Glutamatergic neuron (in vitro differentiated cells): ENCODE measurements around the gene ATP1A2. TPM values are rescaled to one million over a fixed set of nuclear protein-coding genes. Genes with fewer than 3 reads are reported as not detected.
A peak's percentile ranks its signal among the peaks of the same experiment; 100 is the strongest.

Experiments
- DNase-seq: peaks from one replicate; pipeline ENCODE4 v3.0.0; 2022
- H3K27ac Mint-ChIP-seq: one replicate; pipeline ENCODE4 v1.8.0; 2020; ENCODE audit warnings: mild to moderate bottlenecking, mixed read lengths, inconsistent platforms; ENCODE audit not compliant: unreplicated experiment
- H3K27me3 Mint-ChIP-seq: one replicate; pipeline ENCODE4 v1.8.0; 2020; ENCODE audit warnings: mild to moderate bottlenecking, moderate library complexity, mixed read lengths, inconsistent platforms; ENCODE audit not compliant: unreplicated experiment
- H3K36me3 Mint-ChIP-seq: one replicate; pipeline ENCODE4 v1.8.0; 2020; ENCODE audit warnings: mild to moderate bottlenecking, mixed read lengths, inconsistent platforms; ENCODE audit not compliant: unreplicated experiment
- H3K4me1 Mint-ChIP-seq: one replicate; pipeline ENCODE4 v1.8.0; 2020; ENCODE audit warnings: mild to moderate bottlenecking, low read depth, mixed read lengths, inconsistent platforms; ENCODE audit not compliant: unreplicated experiment
- H3K4me3 Mint-ChIP-seq: one replicate; pipeline ENCODE4 v1.8.0; 2020; ENCODE audit warnings: mild to moderate bottlenecking, mixed read lengths, inconsistent platforms; ENCODE audit not compliant: unreplicated experiment
- H3K9me3 Mint-ChIP-seq: one replicate; pipeline ENCODE4 v1.8.0; 2020; ENCODE audit warnings: mild to moderate bottlenecking, moderate library complexity, mixed read lengths, inconsistent platforms; ENCODE audit not compliant: unreplicated experiment
- CTCF ChIP-seq: fragments of 200-600 bp; sonication (generic); IDR thresholded peaks from one replicate; pipeline ENCODE4 v1.5.0; 2021; ENCODE audit not compliant: partially characterized antibody, unreplicated experiment
- total RNA-seq: library from RNA; stranded (reverse); fragmentation: NEBNext Ultra II Directional; extraction: Animal tissue kit (Norgen Biotek cat#: 25700); gene quantifications from one replicate; pipeline ENCODE4 v1.2.1, GENCODE V29; 2021; ENCODE audit not compliant: unreplicated experiment

Gene ATP1A2
- total RNA-seq, 1 donor from 2014 or later = not detected

- peaks cover 15% of the 10 kb centered on the region for H3K4me1 Mint-ChIP-seq
- DNase-seq = no peak
- TF ChIP-seq CTCF = no peak
- H3K27ac Mint-ChIP-seq = no peak overlapping the region
- no peaks in the 10 kb centered on the region for H3K36me3 Mint-ChIP-seq
- H3K4me3 Mint-ChIP-seq = no peak overlapping the region
- H3K9me3 Mint-ChIP-seq = peaks cover 3% of the 10 kb centered on the region
- H3K27me3 Mint-ChIP-seq = peaks cover 7% of the 10 kb centered on the region
These were observed 38.1 kb upstream of the ATP1A2 start for GRCh38 chr1:160077486-160077885.

- DNase-seq = peak; percentile 66
- no peaks in the 10 kb centered on the region for H3K36me3 Mint-ChIP-seq
- H3K27me3 Mint-ChIP-seq = peaks cover 9% of the 10 kb centered on the region
- TF ChIP-seq CTCF = peak; percentile 77
- H3K4me3 Mint-ChIP-seq = no peak overlapping the region
- H3K27ac Mint-ChIP-seq = no peak overlapping the region
- peaks cover 3% of the 10 kb centered on the region for H3K9me3 Mint-ChIP-seq
- H3K4me1 Mint-ChIP-seq = peaks cover 16% of the 10 kb centered on the region
These were observed 36.9 kb upstream of the ATP1A2 start for GRCh38 chr1:160078512-160079195.

- no peak for TF ChIP-seq CTCF
- Mint-ChIP-seq H3K9me3 (peaks cover 3% of the 10 kb centered on the region), H3K36me3 (no peaks in the 10 kb centered on the region), H3K4me1 (peaks cover 16% of the 10 kb centered on the region), H3K27ac (no peak overlapping the region), H3K4me3 (no peak overlapping the region), H3K27me3 (peaks cover 13% of the 10 kb centered on the region)
- DNase-seq = no peak
These were observed 36.1 kb upstream of the ATP1A2 start for GRCh38 chr1:160079448-160079847.

GRCh38 chr1:160080381-160081100 is 35.0 kb upstream of the ATP1A2 start:
- Mint-ChIP-seq H3K9me3 (peaks cover 6% of the 10 kb centered on the region), H3K27me3 (peaks cover 14% of the 10 kb centered on the region), H3K27ac (peak overlapping the region; percentile 83), H3K4me1 (peaks cover 16% of the 10 kb centered on the region), H3K4me3 (peak overlapping the region; percentile 87), H3K36me3 (no peaks in the 10 kb centered on the region)
- no peak for TF ChIP-seq CTCF
- no peak for DNase-seq
